Lower leg skin (tissue), 4 donors: ENCODE measurements around the gene SESTD1. TPM values are rescaled to one million over a fixed set of nuclear protein-coding genes. Genes with fewer than 3 reads are reported as not detected.
"Not testable (repeated sequence)": the region's sequence is repeated elsewhere in the genome, so short reads cannot be mapped to it uniquely, and the experiment has no call there.

Experiments used
- DNase-seq, 2 donors: peaks; one replicate each; pipeline ENCODE4 v3.0.0-alpha.2; 2019; ENCODE audit warnings: low spot score in 2 of 2
- H3K4me3 ChIP-seq: fragments of 200-600 bp; sonication (generic); 2 replicates; pipeline ENCODE4 v1.5.1; 2017; ENCODE audit warnings: mild to moderate bottlenecking, low read depth; ENCODE audit not compliant: poor library complexity, severe bottlenecking
- CTCF ChIP-seq, 3 donors: fragments of 450-650 bp; IDR thresholded peaks; one replicate each; pipeline ENCODE4 v1.5.1; 2016; ENCODE audit warnings: antibody characterized with exemption in 3 of 3, mild to moderate bottlenecking in 3 of 3, moderate library complexity in 2 of 3
- POLR2A ChIP-seq, 2 donors: fragments of 450-650 bp; IDR thresholded peaks; one replicate each; pipeline ENCODE4 v1.6.1; 2016 to 2017; ENCODE audit warnings: antibody characterized with exemption in 2 of 2, mild to moderate bottlenecking in 1 of 2, moderate library complexity in 1 of 2
- WGBS, 2 donors: methylation state at CpG; one replicate each; pipeline ENCODE4 v1.1.5; 2018; 5-methylcytosine and 5-hydroxymethylcytosine counted together
- intact Hi-C: fragments of 100-400 bp; cut with DNase I; formaldehyde crosslinking; loops from one replicate; pipeline ENCODE4 v1.15.0; 2023; ENCODE audit warnings: low total_unique reads
- total RNA-seq, 4 donors: library from RNA; depleted of rRNA; stranded (reverse); fragments of >200 nt; gene quantifications; one replicate each; pipeline ENCODE4 v1.1.0, GENCODE V29; 2016

Gene SESTD1
- total RNA-seq, 4 donors from 2014 or later, result 8.7 to 22.9 (median 11.8) TPM

GRCh38 chr2:179222076-179222475 lies 42.6 kb downstream of the SESTD1 start:
- DNase-seq, result no peak
- TF ChIP-seq CTCF (IDR thresholded peaks at IDR 0.05) (no peak), POLR2A (IDR thresholded peaks at IDR 0.05) (no peak)
- intact Hi-C loops, result no loop called here
- no peak overlapping the region for H3K4me3 ChIP-seq
- 67 to 78% methylated on average over 2 of the region's 2 CpGs for WGBS, 2 donors

- intact Hi-C loops, result no loop called here
- DNase-seq, result peak; percentile 52 to 88
- no peak overlapping the region for H3K4me3 ChIP-seq
- WGBS, 2 donors, result 54 to 56% methylated on average over 4 of the region's 4 CpGs
- TF ChIP-seq CTCF (IDR thresholded peaks at IDR 0.05) (peak in 1 of 3 donors; percentile 31), POLR2A (IDR thresholded peaks at IDR 0.05) (no peak)
These were observed 45.6 kb downstream of the SESTD1 start for GRCh38 chr2:179218848-179219594.

GRCh38 chr2:179214671-179215070 lies 50.0 kb downstream of the SESTD1 start:
- intact Hi-C loops, H3K4me3 ChIP-seq, DNase-seq: not testable (repeated sequence)
- 92% methylated on average over 3 of the region's 3 CpGs; no CpG with 5 or more reads in 1 of the 2 donors for WGBS, 2 donors

GRCh38 chr2:179211355-179211754 lies 53.3 kb downstream of the SESTD1 start:
- intact Hi-C loops, result no loop called here
- 84% methylated on average over 4 of the region's 4 CpGs; no CpG with 5 or more reads in 1 of the 2 donors for WGBS, 2 donors
- DNase-seq, result no peak

GRCh38 chr2:179208277-179208676 lies 56.4 kb downstream of the SESTD1 start:
- DNase-seq, intact Hi-C loops, H3K4me3 ChIP-seq: not testable (repeated sequence)
- WGBS, 2 donors, result 96% methylated on average over 1 of the region's 1 CpG; no CpG with 5 or more reads in 1 of the 2 donors

More at GRCh38 chr2:179211355-179211754, 53.3 kb downstream of the SESTD1 start:
- H3K4me3 ChIP-seq, result no peak overlapping the region
- TF ChIP-seq POLR2A (IDR thresholded peaks at IDR 0.05) (no peak), CTCF (IDR thresholded peaks at IDR 0.05) (no peak)

- intact Hi-C loops, result no loop called here
These were observed 57.6 kb downstream of the SESTD1 start for GRCh38 chr2:179207047-179207446.

More at GRCh38 chr2:179207047-179207446, 57.6 kb downstream of the SESTD1 start:
- no peak overlapping the region for H3K4me3 ChIP-seq
- WGBS, 2 donors, result 94% methylated on average over 5 of the region's 5 CpGs; no CpG with 5 or more reads in 1 of the 2 donors
- DNase-seq, result no peak
- TF ChIP-seq POLR2A (IDR thresholded peaks at IDR 0.05) (no peak), CTCF (IDR thresholded peaks at IDR 0.05) (no peak)
